HG02970 (cell line): Measurements from ENCODE around the gene MUC5AC.
"Not testable (repeated sequence)": the region's sequence is repeated elsewhere in the genome, so short reads cannot be mapped to it uniquely, and the experiment has no call there.

ENCODE experiments used
- ATAC-seq: cut with Tn5 transposase; IDR thresholded peaks from one replicate; pipeline ENCODE4 v1.9.1; 2021; ENCODE audit warnings: mild to moderate bottlenecking, moderate library complexity, moderate number of reproducible peaks; ENCODE audit not compliant: unreplicated experiment, low FRiP score

Gene MUC5AC

GRCh38 chr11:1244557-1244956 is 86.8 kb downstream of the MUC5AC start:
- ATAC-seq = not testable (repeated sequence)

DNA sequence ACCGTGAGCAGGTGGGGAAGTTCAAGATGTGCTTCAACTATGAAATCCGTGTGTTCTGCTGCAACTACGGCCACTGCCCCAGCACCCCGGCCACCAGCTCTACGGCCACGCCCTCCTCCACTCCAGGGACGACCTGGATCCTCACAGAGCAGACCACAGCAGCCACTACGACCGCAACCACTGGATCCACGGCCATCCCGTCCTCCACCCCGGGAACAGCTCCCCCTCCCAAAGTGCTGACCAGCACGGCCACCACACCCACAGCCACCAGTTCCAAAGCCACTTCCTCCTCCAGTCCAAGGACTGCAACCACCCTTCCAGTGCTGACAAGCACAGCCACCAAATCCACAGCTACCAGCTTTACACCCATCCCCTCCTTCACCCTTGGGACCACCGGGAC is 88.0 kb downstream of the MUC5AC start:
- not testable (repeated sequence) for ATAC-seq

GRCh38 chr11:1246301-1246700 is 88.5 kb downstream of the MUC5AC start:
- not testable (repeated sequence) for ATAC-seq

DNA sequence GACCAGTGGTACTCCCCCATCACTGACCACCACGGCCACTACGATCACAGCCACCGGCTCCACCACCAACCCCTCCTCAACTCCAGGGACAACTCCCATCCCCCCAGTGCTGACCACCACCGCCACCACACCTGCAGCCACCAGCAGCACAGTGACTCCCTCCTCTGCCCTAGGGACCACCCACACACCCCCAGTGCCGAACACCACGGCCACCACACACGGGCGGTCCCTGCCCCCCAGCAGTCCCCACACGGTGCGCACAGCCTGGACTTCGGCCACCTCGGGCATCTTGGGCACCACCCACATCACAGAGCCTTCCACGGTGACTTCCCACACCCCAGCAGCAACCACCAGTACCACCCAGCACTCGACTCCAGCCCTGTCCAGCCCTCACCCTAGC is 89.3 kb downstream of the MUC5AC start:
- ATAC-seq = not testable (repeated sequence)

GRCh38 chr11:1248951-1249350 is 91.2 kb downstream of the MUC5AC start:
- ATAC-seq = not testable (repeated sequence)

GRCh38 chr11:1250411-1250810 is 92.7 kb downstream of the MUC5AC start:
- ATAC-seq = not testable (repeated sequence)
